ENCODE data around the gene STON2.

Gene STON2

GRCh38 chr14:81367563-81367962 is 32.6 kb downstream of the STON2 start:
- no peak for DNase-seq

DNA sequence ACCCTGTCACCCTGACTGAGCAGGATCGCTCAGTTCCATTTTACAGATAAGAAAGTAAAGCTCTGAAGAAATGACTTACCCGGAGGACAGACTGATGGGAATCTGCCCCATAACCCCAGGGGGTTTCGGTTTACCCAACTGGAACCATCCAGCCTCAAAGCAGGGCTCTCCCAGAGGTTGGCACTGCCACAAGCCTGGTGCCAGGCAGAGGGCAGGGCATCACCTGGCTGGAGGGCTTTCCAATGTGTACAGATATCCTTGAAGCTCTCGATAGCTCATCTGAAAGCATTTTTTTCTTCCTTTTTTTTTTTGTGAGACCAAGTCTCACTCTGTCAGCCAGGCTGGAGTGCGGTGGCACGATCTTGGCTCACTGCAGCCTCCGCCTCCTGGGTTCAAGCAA is 33.2 kb downstream of the STON2 start:
- DNase-seq, result no peak

- DNase-seq, result no peak
Measured at GRCh38 chr14:81366214-81366613, 33.9 kb downstream of the STON2 start.

- no peak for DNase-seq
Measured at GRCh38 chr14:81363746-81364378, 36.3 kb downstream of the STON2 start.

- no peak for DNase-seq
Measured at GRCh38 chr14:81353691-81354323, 46.3 kb downstream of the STON2 start.

- no peak for DNase-seq
Measured at GRCh38 chr14:81352413-81352812, 47.7 kb downstream of the STON2 start.

DNA sequence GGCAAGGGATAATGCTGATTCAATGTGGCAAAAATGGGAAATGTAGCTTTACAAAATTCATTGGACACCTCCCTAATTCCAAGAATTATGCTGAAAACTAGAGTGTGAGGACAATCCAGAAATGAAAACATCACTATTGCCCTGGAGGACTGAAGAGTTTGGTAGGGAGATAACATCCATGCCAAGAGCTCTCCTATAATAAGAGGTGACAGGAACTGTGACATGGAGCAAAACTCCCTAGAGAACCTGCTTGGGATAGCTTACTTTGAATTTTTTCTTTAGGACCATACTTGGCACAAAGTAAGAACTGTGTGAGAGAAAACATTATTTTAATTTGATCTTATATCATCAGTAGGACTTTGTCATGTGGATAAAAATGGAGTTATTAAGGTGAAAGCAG is 48.9 kb downstream of the STON2 start:
- no peak for DNase-seq

- DNase-seq, result no peak
Measured at GRCh38 chr14:81350344-81351130, 49.6 kb downstream of the STON2 start.

DNA sequence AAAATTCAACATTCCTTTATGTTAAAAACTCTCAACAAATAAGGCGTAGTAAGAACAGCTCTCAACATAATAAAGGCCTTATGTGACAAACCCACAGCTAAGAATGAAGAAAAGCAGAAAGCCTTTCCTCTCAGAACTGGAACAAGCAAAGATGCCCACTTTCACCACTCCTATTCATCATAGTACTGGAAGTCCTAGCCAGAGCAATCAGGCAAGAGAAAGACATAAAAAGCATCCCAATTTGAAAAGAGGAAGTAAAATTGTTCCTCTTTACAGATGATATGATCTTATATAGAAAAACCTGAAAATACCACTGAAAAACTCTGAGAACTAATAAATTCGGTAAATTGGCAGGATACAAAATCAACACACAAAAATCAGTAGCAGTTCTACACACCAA is 52.1 kb downstream of the STON2 start:
- DNase-seq, result no peak

DNA sequence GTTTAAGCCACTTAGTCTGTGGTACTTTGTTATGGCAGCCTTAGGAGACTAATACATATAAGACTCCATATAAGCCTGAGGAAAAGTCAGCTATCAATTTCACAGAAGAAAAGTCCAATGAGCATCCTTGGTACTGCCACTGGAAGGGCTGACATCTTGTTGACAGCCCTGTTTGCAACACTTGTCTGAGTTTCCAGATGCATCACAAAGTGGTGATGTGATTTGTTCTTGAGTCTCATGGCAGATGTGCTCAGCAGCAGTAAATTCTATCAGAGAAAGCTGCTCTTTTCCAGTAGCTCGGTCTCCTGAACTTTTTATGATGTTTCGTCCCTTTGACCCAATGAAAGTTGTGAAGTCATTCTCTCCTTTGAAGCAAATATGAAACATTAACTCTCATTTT is 54.3 kb downstream of the STON2 start:
- DNase-seq, result no peak

DNA sequence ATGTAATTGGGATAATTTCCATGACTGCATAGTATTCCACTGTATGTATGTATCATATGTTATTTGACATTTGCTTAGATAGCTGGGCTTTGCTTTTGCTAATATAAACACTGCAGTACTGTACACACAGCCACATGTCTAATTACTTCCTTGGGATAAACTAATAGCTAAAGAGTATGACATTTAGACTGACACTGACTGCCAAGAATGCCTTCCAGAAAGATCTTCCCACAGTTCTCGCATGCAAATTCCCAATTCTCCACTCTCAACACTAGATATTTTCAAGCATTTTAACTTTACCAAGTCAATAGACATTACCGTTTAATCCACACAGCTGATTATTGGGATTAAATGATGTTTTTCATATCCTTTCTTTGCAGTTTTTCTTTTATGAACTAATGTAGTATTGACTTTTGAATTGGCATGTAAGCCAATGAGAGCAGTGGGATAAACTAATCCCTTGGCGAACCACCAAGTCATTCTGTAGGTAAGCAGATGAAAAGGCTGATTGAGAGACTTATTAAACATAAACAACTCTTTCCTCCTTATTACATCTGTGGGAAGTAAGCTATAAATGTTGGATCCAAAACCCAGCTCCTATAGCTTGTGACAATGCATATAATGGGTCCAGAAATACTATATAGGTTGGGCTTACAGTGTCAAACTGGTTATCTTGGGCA is 55.5 kb downstream of the STON2 start:
- no peak for DNase-seq

- DNase-seq, result no peak
Measured at GRCh38 chr14:81343701-81344100, 56.4 kb downstream of the STON2 start.

GRCh38 chr14:81342850-81343580 is 57.1 kb downstream of the STON2 start:
- DNase-seq, result no peak

- no peak for DNase-seq
Measured at GRCh38 chr14:81341781-81342180, 58.3 kb downstream of the STON2 start.

DNA sequence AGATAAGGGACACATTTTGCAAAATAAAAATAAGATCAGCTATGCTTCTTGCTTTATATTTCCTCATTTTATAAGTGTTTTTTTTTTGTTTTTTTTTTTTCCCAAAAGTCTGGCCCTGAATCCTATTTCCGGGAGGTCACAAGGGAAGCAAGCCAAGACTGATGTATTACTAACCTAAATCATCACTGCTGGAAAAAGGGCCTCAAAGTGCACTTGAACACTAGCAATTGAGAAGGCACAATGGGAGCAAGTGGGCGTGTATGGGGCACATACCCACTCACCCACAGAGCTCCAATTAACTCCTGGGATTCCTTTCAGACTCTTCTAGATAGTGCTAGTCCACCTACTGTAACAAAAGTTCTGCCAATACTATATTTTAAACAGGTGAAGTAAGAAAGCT is 58.8 kb downstream of the STON2 start:
- no peak for DNase-seq

DNA sequence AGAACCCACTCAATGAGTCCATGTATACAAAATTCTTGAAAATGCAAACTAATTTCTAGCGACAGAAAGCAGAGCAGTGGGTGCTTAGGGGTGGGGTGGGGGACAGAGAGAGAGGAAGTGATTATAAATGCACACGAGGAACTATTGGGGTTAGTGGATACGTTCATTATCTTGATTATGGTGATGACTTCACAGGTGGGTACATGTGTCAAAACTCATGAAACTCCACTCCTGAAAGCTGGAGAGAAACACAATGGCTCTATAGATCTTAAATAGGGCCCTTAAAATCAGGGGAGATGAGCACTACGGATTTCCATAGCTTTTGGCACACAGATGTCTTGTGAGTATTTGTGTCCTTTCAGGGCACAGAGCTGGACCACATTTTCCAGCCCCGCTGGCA is 59.9 kb downstream of the STON2 start:
- DNase-seq, result no peak

DNA sequence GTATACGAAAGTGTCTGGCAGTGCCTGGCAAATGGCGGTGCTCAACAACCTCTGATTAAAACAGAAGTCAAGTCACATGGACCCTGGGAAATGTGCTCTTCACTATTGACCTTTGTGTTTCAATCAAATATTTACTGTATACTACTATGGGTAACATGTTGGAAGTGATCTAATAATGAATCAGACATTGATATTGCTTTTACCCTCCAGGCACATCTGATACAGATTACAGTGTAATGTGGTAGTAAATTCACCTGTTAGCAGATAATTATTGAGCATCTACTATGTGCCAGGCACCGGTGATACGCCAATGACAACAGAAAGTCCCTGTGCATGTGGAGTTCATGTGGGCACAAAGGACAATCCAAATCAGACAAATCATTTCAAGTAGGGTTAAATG is 63.1 kb downstream of the STON2 start:
- DNase-seq, result no peak

DNA sequence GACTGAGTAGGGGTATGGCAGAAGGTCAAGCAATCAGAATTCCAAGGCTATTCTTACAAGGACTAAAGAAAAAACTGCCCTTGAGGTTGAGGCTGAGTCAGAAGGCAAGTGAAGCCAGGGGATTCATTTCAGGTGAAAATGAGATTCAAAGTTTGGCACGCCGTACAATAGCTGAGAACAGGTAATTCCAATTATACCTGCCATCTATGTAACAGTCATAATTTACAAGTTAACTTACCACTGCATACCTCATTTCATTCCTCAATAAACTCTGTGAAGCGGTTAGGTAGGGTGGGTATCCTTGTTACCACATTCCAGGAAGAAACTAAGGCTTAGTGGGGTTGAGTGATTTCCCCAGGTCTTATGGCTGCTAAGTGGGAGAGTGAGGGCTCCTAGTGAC is 64.1 kb downstream of the STON2 start:
- DNase-seq, result no peak

DNA sequence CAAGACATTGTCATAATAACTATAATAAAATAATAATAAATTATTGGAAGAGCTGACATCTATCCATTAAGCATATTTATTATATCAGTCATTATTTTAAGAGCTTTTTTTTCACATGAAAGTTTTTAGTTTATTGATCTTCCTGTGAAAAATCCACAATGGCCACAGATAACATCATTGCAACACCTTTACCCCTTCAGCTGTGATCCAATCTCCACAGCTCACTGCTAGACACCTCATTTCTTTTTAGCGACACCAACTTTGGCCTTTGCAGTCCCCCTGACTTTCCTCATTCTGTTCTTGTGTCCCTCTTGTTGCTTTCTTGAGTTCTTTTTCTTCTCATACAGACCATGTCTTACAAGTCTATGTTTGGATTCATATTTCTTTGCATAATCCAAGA is 67.4 kb downstream of the STON2 start:
- DNase-seq, result no peak

DNA sequence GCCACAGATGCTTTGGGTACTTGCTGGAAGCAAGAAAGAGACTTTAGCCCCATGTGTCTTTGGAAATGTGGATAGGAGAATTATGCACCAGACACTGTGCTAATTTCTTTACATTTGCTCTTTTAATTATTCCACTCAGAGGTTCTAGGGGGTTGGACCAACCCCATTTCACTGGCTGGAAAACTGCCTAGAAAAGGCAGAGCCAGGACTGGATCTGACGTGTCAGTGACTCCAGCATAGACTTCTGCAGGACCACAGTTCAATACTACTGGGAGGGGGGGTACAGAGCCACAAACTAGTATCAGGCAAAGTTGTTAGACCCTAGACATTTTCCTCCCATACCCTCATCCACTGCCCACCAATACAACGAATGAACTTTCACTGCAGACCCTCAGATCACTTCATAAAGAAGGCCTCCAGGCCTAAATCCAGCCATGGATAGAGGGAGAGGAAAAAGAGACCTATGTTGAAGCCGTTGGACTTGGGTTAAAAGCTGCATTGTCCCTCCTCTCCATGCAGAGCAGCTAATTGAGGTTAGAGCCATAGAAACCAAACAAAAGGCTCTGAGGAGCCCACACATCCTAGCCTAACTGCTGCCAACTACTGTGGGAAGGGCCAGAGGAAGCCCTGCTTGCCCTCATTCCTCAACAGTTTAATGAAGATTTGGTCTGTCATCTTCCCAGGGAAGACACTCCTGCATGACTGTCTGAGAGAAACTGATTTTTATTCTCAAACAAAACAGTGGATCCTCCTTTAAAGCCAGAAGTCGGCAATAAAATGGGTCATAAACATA is 68.7 kb downstream of the STON2 start:
- no peak for DNase-seq

DNA sequence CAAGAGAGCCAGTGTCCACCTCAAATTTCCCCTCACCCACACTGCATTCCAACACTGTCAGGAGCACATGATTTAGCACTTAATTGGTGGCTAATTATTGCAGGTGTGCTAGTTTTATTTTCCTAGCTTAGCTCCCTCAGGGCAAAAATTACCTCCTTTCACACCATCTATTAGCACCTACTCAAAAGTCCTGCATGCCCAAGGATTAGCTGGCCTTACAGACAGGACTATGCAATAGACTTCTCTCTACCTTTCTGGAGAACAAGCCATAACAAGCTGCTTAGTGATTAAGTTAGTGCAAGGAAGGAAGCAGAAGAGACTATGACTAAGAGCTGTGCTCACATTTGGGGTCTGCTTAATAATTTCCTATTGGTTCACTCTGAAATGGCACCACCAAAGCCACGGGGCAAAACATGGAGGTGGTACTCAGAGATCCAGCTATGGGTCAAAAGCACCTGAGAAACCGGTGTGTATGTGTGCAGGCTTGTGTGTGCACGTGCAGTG is 69.5 kb downstream of the STON2 start:
- DNase-seq, result no peak
